MM.1S (cell line): ENCODE data around the gene PTTG1IP.
A peak's percentile ranks its signal among the peaks of the same experiment; 100 is the strongest.

Source experiments
- DNase-seq: peaks from one replicate; pipeline ENCODE4 v3.0.0-alpha.2; 2015
- H2AFZ ChIP-seq: fragments of 300-600 bp; sonication (generic); 2 replicates; pipeline ENCODE4 v1.6.0; 2016; ENCODE audit warnings: antibody characterized with exemption, low read length
- H3F3A ChIP-seq: fragments of 300-600 bp; sonication (generic); 2 replicates; pipeline ENCODE4 v1.6.1; 2016; ENCODE audit warnings: mild to moderate bottlenecking, antibody characterized with exemption, low read length, moderate library complexity, mixed read lengths; ENCODE audit not compliant: insufficient read depth
- H3K27ac ChIP-seq: fragments of 300-600 bp; sonication (generic); 2 replicates; pipeline ENCODE4 v1.5.1; 2016; ENCODE audit warnings: mild to moderate bottlenecking, low read length
- H3K27me3 ChIP-seq: fragments of 300-600 bp; sonication (generic); replicated peaks from 2 replicates; pipeline ENCODE4 v1.6.0; 2016; ENCODE audit warnings: low read length; ENCODE audit not compliant: insufficient read depth
- H3K36me3 ChIP-seq: fragments of 300-600 bp; sonication (generic); replicated peaks from 2 replicates; pipeline ENCODE4 v1.6.1; 2016; ENCODE audit warnings: mild to moderate bottlenecking, low read length, mixed read lengths; ENCODE audit not compliant: insufficient read depth
- H3K4me1 ChIP-seq: fragments of 300-600 bp; sonication (generic); 2 replicates; pipeline ENCODE4 v1.6.1; 2016; ENCODE audit warnings: low read length, mixed read lengths
- H3K4me2 ChIP-seq: fragments of 300-600 bp; sonication (generic); 2 replicates; pipeline ENCODE4 v1.6.0; 2016; ENCODE audit warnings: low read depth, low read length
- H3K4me3 ChIP-seq: fragments of 300-600 bp; sonication (generic); 2 replicates; pipeline ENCODE4 v1.5.1; 2016; ENCODE audit warnings: low read length, mixed read lengths
- H3K79me2 ChIP-seq: fragments of 300-600 bp; sonication (generic); 2 replicates; pipeline ENCODE4 v1.6.1; 2016; ENCODE audit warnings: mixed run types, low read length, mixed read lengths
- H3K9ac ChIP-seq: fragments of 300-600 bp; sonication (generic); 2 replicates; pipeline ENCODE4 v1.6.1; 2016; ENCODE audit warnings: low read length, mixed read lengths
- H3K9me2 ChIP-seq: fragments of 300-600 bp; sonication (generic); replicated peaks from 2 replicates; pipeline ENCODE4 v1.6.1; 2016; ENCODE audit warnings: mild to moderate bottlenecking, low read length, mixed read lengths; ENCODE audit not compliant: insufficient read depth
- H3K9me3 ChIP-seq: fragments of 300-600 bp; sonication (generic); replicated peaks from 2 replicates; pipeline ENCODE4 v1.6.1; 2016; ENCODE audit warnings: mild to moderate bottlenecking, low read length, mixed read lengths; ENCODE audit not compliant: insufficient read depth
- H4K20me1 ChIP-seq: fragments of 300-600 bp; sonication (generic); 2 replicates; pipeline ENCODE4 v1.6.1; 2016; ENCODE audit warnings: mild to moderate bottlenecking, low read length, moderate library complexity, mixed read lengths; ENCODE audit not compliant: insufficient read depth
- EZH2 ChIP-seq: fragments of 300-600 bp; sonication (generic); optimal IDR thresholded peaks from 2 replicates; pipeline ENCODE3; 2017; ENCODE audit warnings: low read depth, mild to moderate bottlenecking, antibody characterized with exemption, low read length, mixed read lengths
- EZH2phosphoT487 ChIP-seq: fragments of 300-600 bp; sonication (generic); IDR thresholded peaks from 2 replicates; pipeline ENCODE4 v1.6.1; 2018; ENCODE audit warnings: antibody characterized with exemption, low read length
- TF ChIP-seq, protein P1 (sequence below): fragments of 300-600 bp; sonication (generic); IDR thresholded peaks from 2 replicates; pipeline ENCODE4 v1.5.1; 2016; ENCODE audit warnings: antibody characterized with exemption, low read length, mixed read lengths

Gene PTTG1IP

DNA sequence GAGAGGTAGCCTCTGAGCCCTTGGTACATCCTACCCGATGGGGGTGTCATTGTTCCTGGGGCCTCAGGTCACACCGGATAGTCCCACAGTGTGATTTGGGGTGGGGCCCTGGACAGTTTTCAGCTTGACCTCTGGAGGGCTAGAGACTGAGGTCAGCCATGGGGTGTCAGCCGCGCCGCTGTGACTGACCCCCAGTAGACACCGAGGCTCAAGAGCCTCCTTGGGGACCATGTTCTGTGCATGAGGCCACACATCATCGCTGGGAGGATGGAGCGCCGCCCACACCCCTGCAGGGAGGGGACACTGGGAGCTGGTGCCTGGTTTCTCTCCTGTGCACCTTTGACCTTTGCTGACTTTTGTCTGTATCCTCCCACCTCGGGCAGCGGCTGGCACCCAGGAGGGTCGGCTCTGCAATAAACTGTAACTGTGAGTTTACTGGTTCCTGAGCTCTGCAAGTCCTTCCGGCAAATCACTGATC is 24.6 kb upstream of the PTTG1IP start:
- H3K9me2 ChIP-seq = no peaks in the 10 kb centered on the region
- H3K4me2 ChIP-seq = no peak overlapping the region
- no peaks in the 10 kb centered on the region for H3F3A ChIP-seq
- no peaks in the 10 kb centered on the region for H3K36me3 ChIP-seq
- no peak overlapping the region for H2AFZ ChIP-seq
- H3K79me2 ChIP-seq = no peaks in the 10 kb centered on the region
- peaks cover 96% of the 10 kb centered on the region for H3K27me3 ChIP-seq
- no peak overlapping the region for H3K27ac ChIP-seq
- H3K4me1 ChIP-seq = no peaks in the 10 kb centered on the region
- no peaks in the 10 kb centered on the region for H3K9me3 ChIP-seq
- no peak overlapping the region for H3K9ac ChIP-seq
- no peak for DNase-seq
- H4K20me1 ChIP-seq = no peaks in the 10 kb centered on the region
- no peak for TF ChIP-seq EZH2phosphoT487
- TF ChIP-seq, protein P1, sequence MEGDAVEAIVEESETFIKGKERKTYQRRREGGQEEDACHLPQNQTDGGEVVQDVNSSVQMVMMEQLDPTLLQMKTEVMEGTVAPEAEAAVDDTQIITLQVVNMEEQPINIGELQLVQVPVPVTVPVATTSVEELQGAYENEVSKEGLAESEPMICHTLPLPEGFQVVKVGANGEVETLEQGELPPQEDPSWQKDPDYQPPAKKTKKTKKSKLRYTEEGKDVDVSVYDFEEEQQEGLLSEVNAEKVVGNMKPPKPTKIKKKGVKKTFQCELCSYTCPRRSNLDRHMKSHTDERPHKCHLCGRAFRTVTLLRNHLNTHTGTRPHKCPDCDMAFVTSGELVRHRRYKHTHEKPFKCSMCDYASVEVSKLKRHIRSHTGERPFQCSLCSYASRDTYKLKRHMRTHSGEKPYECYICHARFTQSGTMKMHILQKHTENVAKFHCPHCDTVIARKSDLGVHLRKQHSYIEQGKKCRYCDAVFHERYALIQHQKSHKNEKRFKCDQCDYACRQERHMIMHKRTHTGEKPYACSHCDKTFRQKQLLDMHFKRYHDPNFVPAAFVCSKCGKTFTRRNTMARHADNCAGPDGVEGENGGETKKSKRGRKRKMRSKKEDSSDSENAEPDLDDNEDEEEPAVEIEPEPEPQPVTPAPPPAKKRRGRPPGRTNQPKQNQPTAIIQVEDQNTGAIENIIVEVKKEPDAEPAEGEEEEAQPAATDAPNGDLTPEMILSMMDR = no peak
- no peak for TF ChIP-seq EZH2
- no peak overlapping the region for H3K4me3 ChIP-seq

DNA sequence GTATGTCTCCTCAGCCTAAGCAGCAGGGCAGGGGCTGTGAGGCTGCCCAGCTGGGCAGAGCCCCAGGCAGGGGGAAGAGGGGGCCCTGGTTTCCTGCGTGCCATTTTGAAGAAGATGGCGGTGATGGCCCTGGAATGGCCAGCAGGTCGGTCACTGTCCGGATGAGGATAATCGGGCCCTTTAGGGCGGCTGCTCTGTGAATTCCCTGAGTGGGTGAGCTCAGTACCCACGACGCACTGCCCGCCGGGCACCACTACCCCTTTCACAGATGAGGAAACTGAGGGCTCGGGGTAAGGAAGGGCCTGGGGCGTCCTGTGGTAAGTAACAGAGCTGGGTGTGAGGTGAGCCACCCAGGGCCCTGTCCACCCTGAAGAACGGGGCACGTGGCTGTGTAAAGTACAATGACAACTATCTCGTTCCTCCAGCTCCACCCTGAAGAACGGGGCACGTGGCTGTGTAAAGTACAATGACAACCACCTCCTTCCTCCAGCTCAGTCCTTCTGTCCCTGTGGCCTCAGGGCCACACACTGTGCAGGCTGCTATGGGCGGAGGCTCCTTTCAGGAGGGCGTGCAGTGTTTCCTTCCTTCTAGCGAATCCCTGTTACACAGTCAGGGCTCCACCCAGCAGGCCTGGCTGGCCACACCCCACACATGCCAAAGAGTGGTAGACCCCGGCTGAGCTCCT is 24.0 kb upstream of the PTTG1IP start:
- peak; percentile 36 for TF ChIP-seq EZH2
- TF ChIP-seq EZH2phosphoT487 = 0 out of 2 replicates have a peak, but pooled peaks have one; percentile 55
- TF ChIP-seq, protein P1 = no peak
- H3K9me3 ChIP-seq = no peaks in the 10 kb centered on the region
- H3K36me3 ChIP-seq = no peaks in the 10 kb centered on the region
- H3K9ac ChIP-seq = no peak overlapping the region
- H3K9me2 ChIP-seq = no peaks in the 10 kb centered on the region
- peaks cover 96% of the 10 kb centered on the region for H3K27me3 ChIP-seq
- no peaks in the 10 kb centered on the region for H3K79me2 ChIP-seq
- no peak overlapping the region for H3K4me3 ChIP-seq
- no peak overlapping the region for H2AFZ ChIP-seq
- H3F3A ChIP-seq = no peaks in the 10 kb centered on the region
- no peaks in the 10 kb centered on the region for H4K20me1 ChIP-seq
- no peak for DNase-seq
- no peak overlapping the region for H3K4me2 ChIP-seq
- no peak overlapping the region for H3K27ac ChIP-seq
- H3K4me1 ChIP-seq = no peaks in the 10 kb centered on the region

DNA sequence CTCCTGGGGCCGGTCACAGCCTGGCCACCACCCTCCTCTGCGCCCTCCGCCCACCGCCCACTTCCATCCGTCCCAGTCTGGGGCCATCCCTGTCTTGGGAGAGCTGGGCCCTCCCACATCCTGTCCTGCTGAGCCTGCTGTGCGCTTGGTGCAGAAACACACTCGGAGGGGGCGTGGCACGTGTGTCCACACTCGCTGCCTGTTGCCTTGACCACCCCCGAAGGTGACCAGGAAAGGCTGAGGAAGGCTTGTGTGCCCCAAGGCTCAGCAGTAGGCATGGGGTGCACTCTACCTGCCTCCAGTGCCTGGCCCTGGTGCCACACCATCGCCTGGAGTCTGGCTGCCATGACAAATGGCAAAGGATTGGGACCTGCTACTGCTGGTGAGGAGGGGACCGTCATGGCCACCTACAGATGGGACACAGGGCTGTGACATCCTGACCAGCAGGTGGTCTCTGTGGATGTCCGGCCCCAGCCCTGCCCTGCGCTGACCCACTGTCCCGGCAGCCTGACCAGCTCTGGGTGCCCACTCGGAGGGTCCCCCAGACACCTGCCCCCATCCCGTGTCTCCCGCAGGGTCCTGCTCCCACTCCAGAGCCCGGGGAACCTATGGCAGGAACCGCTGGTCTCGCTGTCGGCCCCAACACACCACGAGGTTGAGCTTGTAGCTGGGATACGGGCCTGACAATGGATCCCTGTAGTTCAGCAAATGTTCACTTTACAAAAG is 23.2 kb upstream of the PTTG1IP start:
- Histone ChIP-seq H3K4me3 (no peak overlapping the region), H3K4me1 (no peaks in the 10 kb centered on the region), H3K4me2 (no peak overlapping the region), H3K9ac (no peak overlapping the region), H3K36me3 (no peaks in the 10 kb centered on the region), H3F3A (no peaks in the 10 kb centered on the region), H3K9me3 (no peaks in the 10 kb centered on the region), H3K27ac (no peak overlapping the region), H3K27me3 (peaks cover 96% of the 10 kb centered on the region), H2AFZ (no peak overlapping the region), H3K9me2 (no peaks in the 10 kb centered on the region), H4K20me1 (no peaks in the 10 kb centered on the region), H3K79me2 (no peaks in the 10 kb centered on the region)
- TF ChIP-seq EZH2 (no peak), EZH2phosphoT487 (no peak)
- TF ChIP-seq, protein P1 = no peak
- DNase-seq = no peak
